Measurements from ENCODE around the gene EIF3C.
"Not testable (repeated sequence)": the region's sequence is repeated elsewhere in the genome, so short reads cannot be mapped to it uniquely, and the experiment has no call there.

EIF3C gene, protein sequence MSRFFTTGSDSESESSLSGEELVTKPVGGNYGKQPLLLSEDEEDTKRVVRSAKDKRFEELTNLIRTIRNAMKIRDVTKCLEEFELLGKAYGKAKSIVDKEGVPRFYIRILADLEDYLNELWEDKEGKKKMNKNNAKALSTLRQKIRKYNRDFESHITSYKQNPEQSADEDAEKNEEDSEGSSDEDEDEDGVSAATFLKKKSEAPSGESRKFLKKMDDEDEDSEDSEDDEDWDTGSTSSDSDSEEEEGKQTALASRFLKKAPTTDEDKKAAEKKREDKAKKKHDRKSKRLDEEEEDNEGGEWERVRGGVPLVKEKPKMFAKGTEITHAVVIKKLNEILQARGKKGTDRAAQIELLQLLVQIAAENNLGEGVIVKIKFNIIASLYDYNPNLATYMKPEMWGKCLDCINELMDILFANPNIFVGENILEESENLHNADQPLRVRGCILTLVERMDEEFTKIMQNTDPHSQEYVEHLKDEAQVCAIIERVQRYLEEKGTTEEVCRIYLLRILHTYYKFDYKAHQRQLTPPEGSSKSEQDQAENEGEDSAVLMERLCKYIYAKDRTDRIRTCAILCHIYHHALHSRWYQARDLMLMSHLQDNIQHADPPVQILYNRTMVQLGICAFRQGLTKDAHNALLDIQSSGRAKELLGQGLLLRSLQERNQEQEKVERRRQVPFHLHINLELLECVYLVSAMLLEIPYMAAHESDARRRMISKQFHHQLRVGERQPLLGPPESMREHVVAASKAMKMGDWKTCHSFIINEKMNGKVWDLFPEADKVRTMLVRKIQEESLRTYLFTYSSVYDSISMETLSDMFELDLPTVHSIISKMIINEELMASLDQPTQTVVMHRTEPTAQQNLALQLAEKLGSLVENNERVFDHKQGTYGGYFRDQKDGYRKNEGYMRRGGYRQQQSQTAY

DNA sequence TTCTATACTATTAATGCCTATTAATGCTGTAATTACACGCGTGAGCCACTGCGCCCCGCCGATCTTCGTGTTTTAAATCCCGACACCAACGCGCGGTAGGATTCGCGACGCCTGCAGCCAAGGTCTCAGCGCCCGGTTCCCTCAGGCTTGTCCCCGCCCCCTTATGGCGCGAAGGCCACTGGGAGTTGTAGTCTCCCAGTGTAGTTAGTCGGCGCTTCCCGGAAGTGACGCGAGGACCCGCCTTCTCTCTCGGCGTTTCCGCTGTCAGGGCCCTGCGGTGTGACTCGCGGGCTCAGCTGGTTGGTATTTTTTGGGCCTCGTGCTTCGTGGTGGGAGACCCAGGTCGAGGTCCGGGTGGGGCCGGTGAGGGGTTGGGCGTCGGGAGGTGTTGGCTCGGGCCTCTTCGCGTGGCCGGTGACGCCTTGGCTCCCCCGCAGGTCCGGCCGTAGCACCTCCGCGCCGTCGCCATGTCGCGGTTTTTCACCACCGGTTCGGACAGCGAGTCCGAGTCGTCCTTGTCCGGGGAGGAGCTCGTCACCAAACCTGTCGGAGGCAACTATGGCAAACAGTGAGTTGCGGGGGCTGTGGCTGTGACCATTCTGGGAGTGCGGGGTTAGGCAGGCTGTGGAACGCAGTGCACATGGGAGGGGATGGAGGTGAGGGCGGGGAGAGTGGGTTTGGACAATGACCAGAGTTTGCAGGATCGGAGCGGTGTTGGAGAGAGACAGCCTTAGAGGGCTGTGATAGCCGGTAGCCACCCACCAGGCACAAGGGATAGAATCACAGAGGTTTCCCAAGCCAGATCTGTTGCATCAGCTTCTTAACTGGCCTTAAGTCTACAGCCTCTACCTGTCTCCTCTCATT, at the start of gene EIF3C:
EIF3C (plus strand) TSS at position 245 of the 864 bp plus-strand sequence; CDS start at position 468, 223 bp downstream.
- H3K27ac ChIP-seq (ENCODE audit: extremely low read depth, low read depth, low read length); POLR2A ChIA-PET; H3K36me3 ChIP-seq (ENCODE audit: control insufficient read depth in 2 of 2, insufficient read depth in 1 of 2, low read length in 2 of 2); H3K9me3 ChIP-seq (ENCODE audit: control insufficient read depth, insufficient read depth, low read depth, low read length); H3K4me1 ChIP-seq (ENCODE audit: control insufficient read depth, insufficient read depth, low read length); CTCF ChIA-PET: not testable (repeated sequence)
- peak within 1 kb of the TSS; percentile 26 for H3K4me3 ChIP-seq (ENCODE audit: low read depth, low read length)

DNA sequence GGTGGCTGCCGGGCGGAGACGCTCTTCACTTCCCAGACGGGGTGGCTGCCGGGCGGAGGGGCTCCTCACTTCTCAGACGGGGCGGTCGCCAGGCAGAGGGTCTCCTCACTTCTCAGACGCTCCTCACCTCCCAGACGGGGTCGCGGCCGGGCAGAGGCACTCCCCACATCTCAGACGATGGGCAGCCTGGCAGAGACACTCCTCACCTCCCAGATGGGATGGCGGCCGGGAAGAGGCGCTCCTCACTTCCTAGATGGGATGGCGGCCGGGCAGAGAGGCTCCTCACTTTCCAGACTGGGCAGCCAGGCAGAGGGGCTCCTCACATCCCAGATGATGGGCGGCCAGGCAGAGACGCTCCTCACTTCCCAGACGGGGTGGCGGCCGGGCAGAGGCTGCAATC, 45.0 kb upstream of the EIF3C start:
- H3K9me3 ChIP-seq (ENCODE audit: control insufficient read depth, insufficient read depth, low read depth, low read length); H3K4me1 ChIP-seq (ENCODE audit: control insufficient read depth, insufficient read depth, low read length); CTCF ChIA-PET; H3K4me3 ChIP-seq (ENCODE audit: low read depth, low read length); POLR2A ChIA-PET; H3K27ac ChIP-seq (ENCODE audit: extremely low read depth, low read depth, low read length); H3K36me3 ChIP-seq (ENCODE audit: control insufficient read depth in 2 of 2, insufficient read depth in 1 of 2, low read length in 2 of 2): not testable (repeated sequence)

DNA sequence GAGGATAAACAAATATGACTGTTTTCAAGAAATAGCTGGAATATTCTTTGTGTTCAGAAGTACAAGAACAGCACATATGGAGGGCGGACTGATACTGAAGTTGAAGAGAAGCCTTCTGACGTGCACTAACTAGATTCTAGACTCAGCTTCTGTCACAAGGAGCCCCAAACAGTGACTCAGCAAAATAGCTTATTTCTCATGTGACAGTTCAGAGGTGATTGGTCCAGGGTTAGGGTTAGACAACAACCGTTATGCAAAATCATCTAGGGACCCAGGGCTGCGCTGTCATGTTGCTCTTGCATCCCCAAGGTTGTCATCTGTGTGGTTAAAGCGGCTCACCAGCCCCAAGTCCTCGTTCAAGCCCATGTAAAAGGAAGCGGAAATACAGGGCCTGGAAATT, 43.8 kb upstream of the EIF3C start:
- H3K27ac ChIP-seq (ENCODE audit: extremely low read depth, low read depth, low read length); H3K9me3 ChIP-seq (ENCODE audit: control insufficient read depth, insufficient read depth, low read depth, low read length); H3K4me3 ChIP-seq (ENCODE audit: low read depth, low read length); POLR2A ChIA-PET; CTCF ChIA-PET; H3K4me1 ChIP-seq (ENCODE audit: control insufficient read depth, insufficient read depth, low read length); H3K36me3 ChIP-seq (ENCODE audit: control insufficient read depth in 2 of 2, insufficient read depth in 1 of 2, low read length in 2 of 2): not testable (repeated sequence)

DNA sequence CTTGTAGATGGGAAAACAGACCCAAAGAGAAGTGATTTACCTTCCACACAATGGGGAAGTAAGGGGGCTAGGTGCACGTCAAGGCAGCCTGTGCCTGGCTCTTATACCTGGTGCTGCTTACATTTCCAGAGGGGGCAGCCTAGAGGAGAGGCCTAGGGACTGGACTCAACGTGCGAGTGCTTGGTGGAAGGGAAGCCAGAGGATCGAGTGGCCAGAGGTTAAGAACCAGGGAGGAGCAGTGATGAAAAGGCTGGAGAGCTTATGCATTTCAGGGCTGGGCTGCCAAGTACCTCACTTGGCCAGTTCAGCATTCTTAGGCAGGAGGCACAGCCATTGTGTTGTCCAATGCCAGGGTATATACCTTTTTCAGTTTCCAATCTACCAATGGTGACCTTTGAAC, 43.1 kb upstream of the EIF3C start:
- POLR2A ChIA-PET; H3K4me3 ChIP-seq (ENCODE audit: low read depth, low read length); CTCF ChIA-PET; H3K27ac ChIP-seq (ENCODE audit: extremely low read depth, low read depth, low read length); H3K4me1 ChIP-seq (ENCODE audit: control insufficient read depth, insufficient read depth, low read length); H3K36me3 ChIP-seq (ENCODE audit: control insufficient read depth in 2 of 2, insufficient read depth in 1 of 2, low read length in 2 of 2); H3K9me3 ChIP-seq (ENCODE audit: control insufficient read depth, insufficient read depth, low read depth, low read length): not testable (repeated sequence)

DNA sequence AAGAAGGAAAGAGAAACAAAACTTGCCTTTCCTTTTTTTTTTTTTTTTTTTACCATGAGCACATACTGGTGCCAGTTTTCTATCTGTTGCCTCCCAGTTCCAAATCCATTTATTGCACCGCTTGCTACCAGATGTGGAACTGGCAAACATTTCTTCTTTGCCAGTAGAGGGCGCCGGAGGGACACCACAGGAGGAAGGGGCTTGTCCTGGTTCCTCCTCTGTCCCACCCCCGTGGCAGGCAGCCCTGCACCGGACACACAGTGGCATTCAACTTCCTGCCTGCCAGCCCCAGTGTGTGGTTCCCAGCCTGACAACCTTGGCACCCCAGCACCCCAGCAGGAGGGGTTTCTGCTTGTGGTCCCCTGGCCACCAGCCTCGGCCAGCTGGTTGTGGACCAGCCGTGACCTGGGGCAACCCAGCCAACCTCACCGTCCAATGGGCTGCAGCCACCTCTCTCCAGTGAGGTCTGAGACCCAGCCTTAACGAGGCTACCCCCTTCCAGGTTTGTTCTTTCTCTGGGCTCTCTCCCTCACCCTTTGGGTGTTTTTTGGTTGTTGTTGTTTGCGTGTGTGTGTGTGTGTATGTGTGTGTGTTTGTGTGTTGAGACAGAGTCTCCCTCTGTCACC, 22.8 kb upstream of the EIF3C start:
- POLR2A ChIA-PET, CTCF ChIA-PET: not testable (repeated sequence)

DNA sequence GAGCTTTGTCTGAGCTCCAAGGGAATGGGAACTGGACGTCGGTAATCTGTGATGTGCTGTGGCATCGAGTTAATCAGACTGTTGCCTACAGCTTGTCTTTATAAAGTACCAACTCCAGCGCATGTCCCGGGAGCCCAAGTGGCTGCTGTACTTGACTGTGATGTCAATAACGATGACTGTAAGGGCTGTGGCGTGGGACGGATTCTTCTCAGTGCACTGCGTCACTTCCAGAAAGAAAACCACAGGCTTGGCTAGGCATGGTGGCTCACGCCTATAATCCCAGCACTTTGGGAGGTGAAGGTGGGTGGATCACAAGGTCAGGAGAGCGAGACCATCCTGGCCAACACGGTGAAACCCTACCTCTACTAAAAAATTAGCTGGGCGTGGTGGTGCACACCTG, 21.8 kb upstream of the EIF3C start:
- H3K4me1 ChIP-seq (ENCODE audit: control insufficient read depth, insufficient read depth, low read length); H3K4me3 ChIP-seq (ENCODE audit: low read depth, low read length); CTCF ChIA-PET; POLR2A ChIA-PET; H3K9me3 ChIP-seq (ENCODE audit: control insufficient read depth, insufficient read depth, low read depth, low read length); H3K36me3 ChIP-seq (ENCODE audit: control insufficient read depth in 2 of 2, insufficient read depth in 1 of 2, low read length in 2 of 2); H3K27ac ChIP-seq (ENCODE audit: extremely low read depth, low read depth, low read length): not testable (repeated sequence)

More for the DNA sequence above, 22.8 kb upstream of the EIF3C start:
- H3K4me1 ChIP-seq (ENCODE audit: control insufficient read depth, insufficient read depth, low read length); H3K4me3 ChIP-seq (ENCODE audit: low read depth, low read length); H3K9me3 ChIP-seq (ENCODE audit: control insufficient read depth, insufficient read depth, low read depth, low read length); H3K36me3 ChIP-seq (ENCODE audit: control insufficient read depth in 2 of 2, insufficient read depth in 1 of 2, low read length in 2 of 2); H3K27ac ChIP-seq (ENCODE audit: extremely low read depth, low read depth, low read length): not testable (repeated sequence)

DNA sequence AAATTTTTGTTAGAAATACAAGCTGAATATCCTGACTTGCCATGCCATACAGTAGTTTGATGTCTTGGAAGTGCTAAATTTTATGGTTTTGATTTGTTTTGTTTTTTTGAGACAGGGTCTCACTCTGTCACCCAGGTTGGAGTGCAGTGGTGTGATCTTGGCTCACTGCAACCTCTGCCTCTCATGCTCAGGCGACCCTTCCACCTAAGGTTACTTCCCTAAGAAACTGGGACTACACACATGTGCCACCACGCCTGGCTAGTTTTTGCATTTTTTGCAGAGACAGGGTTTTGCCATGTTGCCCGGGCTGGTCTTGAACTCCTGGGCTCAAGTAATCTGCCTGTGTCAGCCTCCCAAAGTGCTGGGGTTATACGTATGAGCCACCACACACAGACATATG, 19.5 kb upstream of the EIF3C start:
- H3K4me1 ChIP-seq (ENCODE audit: control insufficient read depth, insufficient read depth, low read length); H3K4me3 ChIP-seq (ENCODE audit: low read depth, low read length); H3K27ac ChIP-seq (ENCODE audit: extremely low read depth, low read depth, low read length); POLR2A ChIA-PET; H3K36me3 ChIP-seq (ENCODE audit: control insufficient read depth in 2 of 2, insufficient read depth in 1 of 2, low read length in 2 of 2); H3K9me3 ChIP-seq (ENCODE audit: control insufficient read depth, insufficient read depth, low read depth, low read length): not testable (repeated sequence)
- CTCF ChIA-PET, result interaction anchor here (0.6 kb wide), 1 partner anchor 253 kb away, joined by 3 read pairs; no protein-coding TSS in a partner anchor

DNA sequence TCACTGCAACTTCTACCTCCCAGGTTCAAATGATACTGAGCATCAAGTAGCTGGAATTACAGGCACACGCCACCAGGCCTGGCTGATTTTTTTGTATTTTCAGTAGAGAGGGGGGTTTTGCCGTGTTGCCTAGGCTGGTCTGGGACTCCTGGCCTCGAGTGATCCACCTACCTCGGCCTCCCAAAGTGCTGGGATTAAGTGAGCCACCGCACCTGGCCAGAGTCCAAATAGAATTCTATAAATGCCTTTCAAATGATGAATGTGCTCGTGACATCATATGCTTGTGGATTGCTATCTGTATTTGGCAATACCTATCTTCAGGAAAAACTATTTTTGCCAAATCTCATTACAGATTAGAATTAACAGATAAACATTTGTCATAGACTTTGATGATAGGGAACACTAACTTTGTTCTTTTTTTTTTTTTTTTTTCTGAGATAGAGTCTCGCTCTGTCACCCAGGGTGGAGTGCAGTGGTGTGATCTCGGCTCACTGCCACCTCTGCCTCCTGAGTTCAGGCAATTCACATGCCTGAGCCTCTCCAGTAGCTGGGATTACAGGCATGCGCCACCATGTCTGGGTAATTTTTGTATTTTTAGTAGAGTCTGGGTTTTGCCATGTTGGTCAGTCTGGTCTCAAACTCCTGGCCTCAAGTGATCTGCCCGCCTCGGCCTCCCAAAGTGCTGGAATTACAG, 17.9 kb upstream of the EIF3C start:
- H3K4me3 ChIP-seq (ENCODE audit: low read depth, low read length); POLR2A ChIA-PET; H3K9me3 ChIP-seq (ENCODE audit: control insufficient read depth, insufficient read depth, low read depth, low read length); H3K27ac ChIP-seq (ENCODE audit: extremely low read depth, low read depth, low read length); CTCF ChIA-PET; H3K4me1 ChIP-seq (ENCODE audit: control insufficient read depth, insufficient read depth, low read length); H3K36me3 ChIP-seq (ENCODE audit: control insufficient read depth in 2 of 2, insufficient read depth in 1 of 2, low read length in 2 of 2): not testable (repeated sequence)

DNA sequence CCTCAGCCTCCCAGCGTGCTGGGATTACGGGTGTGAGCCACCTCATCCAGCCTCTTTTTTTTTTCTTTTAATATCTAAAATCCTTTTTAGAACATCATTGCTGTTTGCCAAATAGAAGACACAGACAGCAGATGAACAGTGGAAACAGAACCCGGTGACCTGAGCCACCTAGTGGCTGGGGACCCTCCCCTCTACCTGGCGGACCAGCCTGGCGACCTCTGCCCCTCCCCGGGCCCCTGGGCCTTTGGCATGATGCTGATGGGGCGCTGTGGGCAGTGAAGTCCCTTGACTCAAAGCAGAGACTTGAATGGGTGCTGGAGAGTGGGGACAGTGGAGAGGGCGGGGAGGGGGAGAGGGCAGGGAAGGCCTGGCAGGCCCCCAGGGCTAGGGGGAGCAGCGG, 11.5 kb upstream of the EIF3C start:
- H3K36me3 ChIP-seq (ENCODE audit: control insufficient read depth in 2 of 2, insufficient read depth in 1 of 2, low read length in 2 of 2); H3K9me3 ChIP-seq (ENCODE audit: control insufficient read depth, insufficient read depth, low read depth, low read length); CTCF ChIA-PET; H3K4me1 ChIP-seq (ENCODE audit: control insufficient read depth, insufficient read depth, low read length); POLR2A ChIA-PET; H3K4me3 ChIP-seq (ENCODE audit: low read depth, low read length); H3K27ac ChIP-seq (ENCODE audit: extremely low read depth, low read depth, low read length): not testable (repeated sequence)

DNA sequence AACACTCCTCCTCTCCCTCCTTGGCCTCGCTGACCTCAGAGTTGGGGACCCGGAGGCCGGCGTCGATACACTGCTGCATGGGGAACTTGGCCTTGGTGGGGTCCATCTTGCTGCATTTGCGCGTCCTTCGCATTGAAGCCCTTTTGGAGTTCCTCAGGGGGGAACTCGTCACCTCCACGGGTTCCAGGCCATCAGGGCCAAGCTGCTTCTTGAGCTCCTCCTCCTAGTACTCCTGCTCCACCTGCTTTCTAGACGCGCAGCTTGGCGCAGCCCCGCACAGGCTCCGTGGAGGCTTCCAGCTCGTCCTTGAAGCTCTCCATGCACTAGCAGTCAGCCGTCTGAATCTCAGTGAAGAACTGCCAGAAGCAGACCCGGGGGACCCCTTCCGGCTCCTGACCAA, 10.9 kb upstream of the EIF3C start:
- POLR2A ChIA-PET; H3K4me3 ChIP-seq (ENCODE audit: low read depth, low read length); CTCF ChIA-PET; H3K4me1 ChIP-seq (ENCODE audit: control insufficient read depth, insufficient read depth, low read length); H3K9me3 ChIP-seq (ENCODE audit: control insufficient read depth, insufficient read depth, low read depth, low read length); H3K27ac ChIP-seq (ENCODE audit: extremely low read depth, low read depth, low read length); H3K36me3 ChIP-seq (ENCODE audit: control insufficient read depth in 2 of 2, insufficient read depth in 1 of 2, low read length in 2 of 2): not testable (repeated sequence)
